DMS 273 (cell line): ENCODE measurements around the gene YPEL1.

ENCODE experiments used
- DNase-seq: peaks from one replicate; lab custom pipeline; 2025; ENCODE audit not compliant: unreplicated experiment; lab: John Stamatoyannopoulos, UW

The YPEL1 gene

DNA sequence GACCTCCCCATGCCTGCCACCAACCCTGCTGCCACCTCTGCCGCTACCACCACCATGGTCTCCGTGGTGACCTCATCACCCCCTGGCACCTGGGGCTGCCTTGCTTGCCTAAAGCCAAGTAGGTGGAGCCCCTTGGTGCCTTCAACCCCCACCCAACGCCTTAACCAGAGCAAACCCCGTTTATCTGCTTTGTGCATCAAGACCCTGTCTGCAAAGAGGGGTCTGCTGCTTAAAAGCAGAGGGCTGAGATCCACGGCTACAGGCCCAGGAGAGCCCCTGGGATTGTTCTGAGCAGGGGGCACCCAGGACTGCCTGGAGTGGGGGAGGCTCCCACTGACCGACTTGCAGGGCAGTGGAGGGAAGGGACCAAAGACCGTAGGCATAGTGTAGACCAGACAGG lies 74.7 kb downstream of the YPEL1 start:
- DNase-seq, result no peak

DNA sequence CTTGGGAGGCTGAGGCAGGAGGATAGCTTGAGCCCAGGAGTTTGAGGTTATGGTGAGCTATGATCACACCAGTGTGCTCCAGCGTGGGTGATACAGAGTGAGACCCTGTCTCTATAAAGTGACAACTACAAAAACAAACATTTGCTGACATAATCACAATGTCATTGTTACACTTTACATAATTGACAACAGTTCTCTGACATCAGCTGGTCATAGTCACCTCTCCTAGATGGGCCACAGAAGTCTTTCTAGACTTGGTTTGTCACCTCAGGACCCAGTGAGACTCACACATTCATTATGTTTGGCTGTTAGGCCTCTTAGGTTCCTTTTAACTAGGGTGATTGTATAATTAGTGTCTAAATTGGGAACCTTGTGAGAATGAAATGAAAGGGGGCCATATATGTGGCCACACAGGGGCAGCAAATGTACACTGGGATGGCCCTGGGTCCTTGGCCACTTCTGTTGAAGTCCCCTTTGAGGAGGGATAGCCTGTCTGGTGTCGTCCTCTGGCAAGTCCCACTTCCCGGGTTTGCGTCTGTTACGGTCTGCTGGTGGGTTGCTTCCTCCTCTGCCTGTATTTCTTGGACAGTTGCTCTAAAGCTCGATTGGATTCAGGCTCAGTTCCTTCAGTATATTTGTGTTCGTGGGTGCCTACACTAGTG lies 75.6 kb downstream of the YPEL1 start:
- peak; percentile 11 for DNase-seq

DNA sequence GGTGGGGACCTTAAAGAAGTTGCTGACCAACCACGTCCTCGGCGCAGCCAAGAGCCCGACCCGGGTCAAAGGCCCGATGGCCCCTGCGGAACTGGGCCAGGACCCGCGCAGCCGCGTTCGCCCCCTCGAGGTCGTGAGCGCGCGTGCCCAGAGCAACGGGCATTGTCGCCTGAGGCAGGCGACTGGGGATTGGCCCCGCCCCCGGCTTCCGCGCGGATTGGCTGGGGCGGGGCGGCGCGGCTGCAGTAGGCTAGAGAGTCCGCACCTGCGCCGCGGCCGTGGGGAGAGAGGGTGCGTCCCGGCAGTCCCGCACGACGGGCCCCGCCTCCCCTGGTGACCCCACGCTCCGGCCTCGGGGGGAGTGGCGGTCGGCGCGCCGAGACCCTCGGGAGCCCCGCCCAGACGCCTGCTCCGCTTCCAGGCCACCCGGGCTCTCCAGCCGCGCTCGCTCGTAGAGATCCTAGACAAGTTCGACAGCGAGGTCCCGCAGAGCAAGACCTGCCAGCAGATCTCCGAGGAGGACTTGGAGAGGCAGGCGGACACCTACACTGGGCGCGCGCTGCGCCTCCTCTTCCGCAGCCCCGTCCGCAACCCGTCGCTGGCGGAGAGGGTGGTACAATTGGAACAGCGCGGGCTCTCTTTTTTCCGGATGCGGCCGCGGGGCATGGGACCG lies 78.1 kb downstream of the YPEL1 start:
- peak; percentile 82 for DNase-seq

DNA sequence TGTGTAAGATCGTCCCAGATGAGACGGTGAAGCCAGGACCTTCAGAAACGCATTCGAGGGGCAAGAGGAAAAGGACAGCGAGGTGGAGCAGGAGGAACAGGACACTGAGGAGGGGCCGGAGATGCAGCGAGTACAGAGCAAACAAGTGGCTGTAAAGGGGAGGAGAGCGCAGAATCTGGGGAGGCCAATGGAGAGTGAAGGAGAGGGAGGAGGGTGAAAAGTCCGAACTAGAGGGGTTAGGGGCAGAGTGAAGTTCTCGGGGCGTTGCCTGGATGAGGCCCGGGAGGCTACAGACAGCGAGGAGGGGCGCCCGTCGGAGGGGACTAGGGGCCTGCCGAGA lies 78.6 kb downstream of the YPEL1 start:
- DNase-seq, result no peak

DNA sequence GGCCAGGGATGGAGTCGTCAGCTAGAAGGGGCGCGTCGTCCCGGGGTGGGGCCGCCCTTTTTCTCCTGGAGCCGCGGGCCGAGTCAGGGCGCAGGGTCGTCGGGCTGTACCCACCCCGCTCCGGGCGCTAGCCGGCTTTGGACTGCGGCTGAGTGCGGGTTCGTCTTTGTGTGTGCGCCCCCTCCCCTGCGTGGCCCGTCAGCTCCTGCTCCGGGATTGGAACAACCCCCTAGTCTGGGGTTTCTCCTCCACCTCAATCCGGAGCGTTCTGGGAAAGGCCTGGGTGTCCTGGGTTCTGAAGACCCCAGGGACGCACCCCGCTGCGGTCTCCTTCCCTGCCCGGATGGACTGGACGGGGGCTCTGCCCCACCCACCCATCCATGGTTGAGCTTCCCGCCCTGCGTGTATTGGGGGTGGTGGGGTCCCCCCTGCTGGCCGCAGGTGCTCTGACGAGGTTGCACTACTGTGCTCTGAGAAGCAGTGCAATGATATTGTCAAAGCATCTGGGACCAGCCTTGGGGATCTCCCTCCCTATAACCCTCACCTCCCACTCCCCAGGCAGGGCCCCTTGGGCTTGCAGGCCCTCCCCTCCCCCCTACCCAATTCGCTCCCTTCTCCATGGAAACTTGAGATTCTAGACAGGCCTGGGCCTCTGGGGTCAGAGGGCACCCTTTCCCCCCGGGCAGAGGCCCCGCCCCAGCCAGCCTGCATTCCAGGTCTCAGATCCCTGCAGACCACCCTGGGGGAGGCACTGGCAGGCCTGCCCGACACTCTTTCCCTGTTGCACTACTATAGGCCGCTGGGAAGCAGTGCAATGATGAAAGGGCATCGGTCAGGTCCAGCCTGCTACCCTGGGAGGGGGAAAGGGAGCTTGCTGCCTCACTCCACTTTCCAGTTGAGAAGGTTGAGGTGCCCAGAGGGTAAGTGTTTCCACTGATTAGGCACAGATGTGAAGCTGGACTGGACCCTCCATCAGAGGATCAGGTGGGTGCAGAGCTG lies 82.7 kb downstream of the YPEL1 start:
- DNase-seq, result no peak

DNA sequence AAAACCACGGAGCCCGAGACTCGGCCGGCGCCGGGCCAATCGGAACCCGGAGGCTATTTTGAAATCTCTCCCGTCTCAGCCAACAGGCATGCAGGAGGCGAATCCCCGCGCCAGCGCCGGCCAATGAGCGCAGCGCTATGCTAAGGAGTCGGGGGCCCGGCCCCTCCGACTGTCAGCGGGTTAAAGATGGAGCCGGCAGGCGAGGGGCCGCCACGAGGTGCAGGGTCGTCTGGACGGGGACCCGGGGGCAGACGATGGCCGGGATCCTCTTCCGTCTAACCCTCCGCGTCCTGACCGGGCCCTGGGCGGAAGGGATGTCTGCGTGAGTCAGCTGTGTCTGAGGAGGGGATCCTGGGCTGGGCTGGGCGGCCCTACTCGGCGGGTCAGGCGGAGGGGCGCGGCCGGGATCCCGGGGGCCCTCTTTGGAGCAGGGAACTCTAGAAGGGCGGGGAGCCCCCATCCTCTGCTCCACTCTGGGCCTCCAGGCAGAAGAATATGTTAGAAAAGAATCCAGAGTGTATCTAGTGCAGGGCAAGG lies 83.5 kb downstream of the YPEL1 start:
- DNase-seq, result peak; percentile 95

DNA sequence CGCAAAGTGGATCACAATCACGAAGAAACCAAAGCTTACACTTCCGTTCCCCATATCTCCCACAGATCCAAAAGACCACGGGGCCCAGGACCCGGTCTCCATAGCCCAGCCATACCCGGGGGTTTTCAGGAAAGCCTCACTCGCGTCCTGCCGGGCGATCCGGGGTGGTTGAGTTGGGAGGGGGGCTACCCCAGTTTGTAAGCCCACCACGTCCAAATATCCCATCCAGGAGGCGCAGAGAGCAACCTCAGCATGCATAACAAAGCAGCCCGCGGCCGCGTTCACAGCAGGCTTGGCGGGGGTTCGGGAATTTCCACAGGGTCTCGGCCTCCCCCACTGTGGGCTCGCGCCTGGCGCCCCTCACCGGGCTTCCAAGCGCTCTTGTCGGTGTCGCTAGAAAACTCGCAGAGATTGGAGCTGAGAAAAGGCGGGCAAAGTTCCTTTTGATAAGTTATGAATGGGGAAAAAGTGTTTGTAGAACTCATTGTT lies 84.0 kb downstream of the YPEL1 start:
- DNase-seq, result no peak

DNA sequence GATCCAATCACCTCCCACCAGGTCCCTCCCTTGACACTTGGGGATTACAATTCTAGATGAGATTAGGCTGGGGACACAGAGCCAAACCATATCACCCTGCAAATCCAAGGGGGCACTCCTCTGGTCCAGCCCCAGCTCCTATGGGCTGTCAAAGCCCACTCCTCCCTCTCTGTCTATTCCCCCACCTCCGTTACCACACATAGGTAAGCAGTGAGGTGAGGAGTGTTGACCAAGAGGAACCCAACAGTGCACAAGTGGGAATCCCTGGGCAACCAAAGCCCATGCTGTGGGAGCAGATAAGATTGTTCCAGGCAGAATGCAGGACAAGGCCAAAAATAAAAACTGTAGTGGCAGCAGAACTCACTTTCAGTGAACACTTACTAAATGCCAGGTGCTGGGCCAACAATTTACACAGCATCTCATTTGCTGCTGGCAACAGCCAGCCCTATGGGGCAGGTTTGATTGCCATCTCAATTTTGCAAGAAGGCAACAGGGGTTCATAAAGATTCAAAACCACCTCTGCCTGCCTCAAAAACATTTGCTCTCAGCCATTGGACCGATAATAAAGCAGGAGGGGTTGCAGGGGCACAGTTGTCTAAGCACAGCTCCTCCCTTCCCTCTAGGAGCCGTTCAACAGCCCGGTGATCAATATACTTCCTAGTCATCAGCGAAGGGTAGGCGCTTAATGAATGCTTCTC lies 84.6 kb downstream of the YPEL1 start:
- DNase-seq, result peak; percentile 39

DNA sequence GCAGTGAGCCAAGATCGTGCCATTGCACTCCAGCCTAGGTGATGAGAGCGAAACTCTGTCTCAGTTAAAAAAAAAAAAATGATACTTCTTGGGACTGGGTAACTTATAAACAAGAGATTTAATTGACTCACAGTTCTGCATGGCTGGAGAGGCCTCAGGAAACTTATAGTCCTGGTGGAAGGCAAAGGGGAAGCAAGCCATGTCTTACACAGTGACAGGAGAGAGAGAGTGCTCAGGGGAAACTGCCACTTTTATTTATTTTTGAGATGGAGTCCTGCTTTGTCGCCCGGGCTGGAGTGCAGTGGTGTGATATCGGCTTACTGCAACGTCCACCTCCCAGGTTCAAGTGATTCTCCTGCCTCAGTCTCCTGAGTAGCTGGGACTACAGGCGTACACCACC lies 85.3 kb downstream of the YPEL1 start:
- DNase-seq, result no peak
